ENCODE data around the gene SLC32A1. TPM values are rescaled to one million over a fixed set of nuclear protein-coding genes. Genes with fewer than 3 reads are reported as not detected.
A peak's percentile ranks its signal among the peaks of the same experiment; 100 is the strongest.

Gene SLC32A1
- total and polyA plus RNA-seq, 9 donors = not detected

DNA sequence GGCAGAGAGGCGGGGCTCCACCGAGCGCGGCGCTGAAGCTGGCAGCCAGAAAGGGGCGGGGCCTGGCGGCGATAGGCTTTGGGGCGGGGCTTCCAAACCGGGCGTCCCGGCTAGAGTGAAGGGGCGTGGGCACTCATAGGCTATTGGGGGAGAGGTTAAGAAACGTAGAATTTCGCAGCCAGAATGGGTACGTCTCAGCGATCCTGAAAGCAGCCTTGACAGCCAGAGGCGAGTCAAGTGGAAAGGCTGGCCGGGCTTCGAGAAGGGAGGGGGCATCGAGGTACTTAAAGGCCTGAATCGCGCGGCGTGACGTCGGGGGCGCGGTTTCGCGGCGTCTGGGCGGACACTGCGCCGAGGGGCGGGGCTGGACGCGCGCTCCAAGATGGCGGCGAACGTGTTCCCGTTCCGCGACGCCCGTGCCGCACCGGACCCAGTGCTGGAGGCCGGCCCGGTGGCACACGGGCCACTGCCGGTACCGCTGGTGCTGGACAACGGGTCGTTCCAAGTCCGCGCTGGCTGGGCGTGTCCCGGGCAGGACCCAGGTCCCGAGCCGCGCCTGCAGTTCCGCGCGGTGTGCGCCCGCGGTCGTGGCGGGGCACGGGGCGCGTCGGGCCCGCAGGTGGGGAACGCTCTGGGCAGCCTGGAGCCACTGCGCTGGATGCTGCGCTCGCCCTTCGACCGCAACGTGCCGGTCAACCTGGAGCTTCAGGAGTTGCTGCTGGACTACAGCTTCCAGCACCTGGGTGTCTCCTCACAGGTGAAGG, 24.0 kb downstream of the SLC32A1 start, which contains the start of gene ACTR5:
Gene ACTR5 (plus strand): TSS at position 364 of the 764 bp plus-strand sequence. CDS start 19 bp downstream, at position 383.
- Histone ChIP-seq H3K27me3 (no peaks in the 10 kb centered on the region), H3K4me3 (peak within 1 kb of the TSS; percentile 90), H3K4me1 (ENCODE audit: insufficient read depth) (peaks cover 5% of the 10 kb centered on the region), H3K9me3 (no peaks in the 10 kb centered on the region), H3K36me3 (no peaks in the 10 kb centered on the region), H3K27ac (peak within 1 kb of the TSS; percentile 38 to 96)
- intact Hi-C loops (cut with DNase I) = loop anchor here in 1 of 4 donors (10.0 kb wide), 1 partner anchor 1947 kb away; no protein-coding TSS in a partner anchor
- peak; percentile 20 for TF ChIP-seq EP300 (IDR thresholded peaks at IDR 0.05)
- peak; percentile 36 for TF ChIP-seq POLR2A (IDR thresholded peaks at IDR 0.05)
- TF ChIP-seq, protein P1, sequence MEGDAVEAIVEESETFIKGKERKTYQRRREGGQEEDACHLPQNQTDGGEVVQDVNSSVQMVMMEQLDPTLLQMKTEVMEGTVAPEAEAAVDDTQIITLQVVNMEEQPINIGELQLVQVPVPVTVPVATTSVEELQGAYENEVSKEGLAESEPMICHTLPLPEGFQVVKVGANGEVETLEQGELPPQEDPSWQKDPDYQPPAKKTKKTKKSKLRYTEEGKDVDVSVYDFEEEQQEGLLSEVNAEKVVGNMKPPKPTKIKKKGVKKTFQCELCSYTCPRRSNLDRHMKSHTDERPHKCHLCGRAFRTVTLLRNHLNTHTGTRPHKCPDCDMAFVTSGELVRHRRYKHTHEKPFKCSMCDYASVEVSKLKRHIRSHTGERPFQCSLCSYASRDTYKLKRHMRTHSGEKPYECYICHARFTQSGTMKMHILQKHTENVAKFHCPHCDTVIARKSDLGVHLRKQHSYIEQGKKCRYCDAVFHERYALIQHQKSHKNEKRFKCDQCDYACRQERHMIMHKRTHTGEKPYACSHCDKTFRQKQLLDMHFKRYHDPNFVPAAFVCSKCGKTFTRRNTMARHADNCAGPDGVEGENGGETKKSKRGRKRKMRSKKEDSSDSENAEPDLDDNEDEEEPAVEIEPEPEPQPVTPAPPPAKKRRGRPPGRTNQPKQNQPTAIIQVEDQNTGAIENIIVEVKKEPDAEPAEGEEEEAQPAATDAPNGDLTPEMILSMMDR (IDR thresholded peaks at IDR 0.05) = no peak
- peak; percentile 92 to 98 (median 96) for DNase-seq
- WGBS, 3 donors = 0 to 1% (median 1%) methylated on average over 49 to 84 of the region's 84 CpGs

GRCh38 chr20:38748861-38749149, 24.5 kb downstream of the SLC32A1 start:
- Histone ChIP-seq H3K4me1 (ENCODE audit: insufficient read depth) (peaks cover 5% of the 10 kb centered on the region), H3K9me3 (no peaks in the 10 kb centered on the region), H3K4me3 (peak overlapping the region; percentile 90), H3K36me3 (no peaks in the 10 kb centered on the region), H3K27ac (peak overlapping the region; percentile 38 to 96), H3K27me3 (no peaks in the 10 kb centered on the region)
- DNase-seq = no peak
- TF ChIP-seq POLR2A (IDR thresholded peaks at IDR 0.05) (no peak), EP300 (IDR thresholded peaks at IDR 0.05) (no peak)
- TF ChIP-seq, protein P1 (IDR thresholded peaks at IDR 0.05) = no peak
- 0 to 1% (median 1%) methylated on average over 10 of the region's 10 CpGs for WGBS, 3 donors
- intact Hi-C loops (cut with DNase I) = loop anchor here in 1 of 4 donors (10.0 kb wide), 1 partner anchor 1946 kb away; no protein-coding TSS in a partner anchor

DNA sequence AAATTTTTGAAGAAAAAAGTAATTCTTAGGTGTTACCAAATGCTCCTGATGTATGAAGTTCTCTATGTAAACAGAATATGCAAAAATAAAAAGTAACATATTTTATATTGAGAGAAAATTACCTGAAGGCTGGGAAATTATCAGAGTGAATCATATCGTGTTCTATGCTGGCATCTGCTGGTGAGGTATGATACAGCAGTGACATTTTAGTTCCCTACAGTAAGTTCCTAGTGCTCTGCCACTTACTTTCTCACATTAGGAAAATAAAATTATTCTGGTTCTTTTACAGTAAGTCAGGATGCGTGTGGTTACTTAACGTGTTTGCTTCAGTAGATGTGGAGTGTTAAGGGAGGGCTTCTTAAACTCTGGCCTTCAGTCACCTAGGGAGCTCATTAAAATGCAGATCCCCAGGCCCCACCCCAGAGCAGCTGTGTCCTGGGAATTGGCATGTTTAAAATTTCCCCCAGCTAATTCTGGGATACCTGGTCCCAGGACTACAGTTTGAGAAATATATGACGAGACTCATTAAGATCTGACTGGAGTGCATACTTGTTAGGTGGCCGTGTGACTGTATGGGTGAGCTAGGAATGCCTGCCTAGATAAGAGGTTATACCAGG, 27.2 kb downstream of the SLC32A1 start:
- Histone ChIP-seq H3K4me3 (no peak overlapping the region), H3K36me3 (no peaks in the 10 kb centered on the region), H3K4me1 (ENCODE audit: insufficient read depth) (peaks cover 5% of the 10 kb centered on the region), H3K27me3 (no peaks in the 10 kb centered on the region), H3K27ac (no peak overlapping the region), H3K9me3 (no peaks in the 10 kb centered on the region)
- intact Hi-C loops (cut with DNase I) = no loop called here
- no peak for TF ChIP-seq POLR2A (IDR thresholded peaks at IDR 0.05)
- TF ChIP-seq, protein P1 (IDR thresholded peaks at IDR 0.05) = peak in 1 of 3 donors; percentile 23
- DNase-seq = no peak
- 59 to 63% (median 60%) methylated on average over 5 of the region's 5 CpGs for WGBS, 3 donors

DNA sequence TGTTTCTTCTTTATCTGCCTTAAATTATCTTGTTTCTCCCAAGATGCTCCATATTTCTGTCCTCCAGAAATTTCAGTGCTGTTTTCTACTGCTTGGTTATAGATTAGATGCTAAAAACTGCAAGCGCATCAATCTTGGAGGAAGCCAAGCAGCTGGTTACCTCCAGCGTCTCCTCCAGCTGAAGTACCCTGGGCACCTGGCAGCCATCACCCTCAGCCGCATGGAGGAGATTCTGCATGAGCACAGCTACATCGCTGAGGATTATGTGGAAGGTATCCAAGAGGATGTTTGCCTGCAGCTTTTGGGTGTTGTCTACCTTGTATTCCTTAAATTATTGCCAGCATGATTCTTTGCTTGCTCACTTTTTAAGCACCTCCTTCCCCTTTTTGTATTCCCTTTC, 27.7 kb downstream of the SLC32A1 start:
- intact Hi-C loops (cut with DNase I) = no loop called here
- Histone ChIP-seq H3K9me3 (no peaks in the 10 kb centered on the region), H3K4me3 (no peak overlapping the region), H3K36me3 (no peaks in the 10 kb centered on the region), H3K27ac (no peak overlapping the region), H3K27me3 (no peaks in the 10 kb centered on the region), H3K4me1 (ENCODE audit: insufficient read depth) (peaks cover 5% of the 10 kb centered on the region)
- TF ChIP-seq POLR2A (IDR thresholded peaks at IDR 0.05) (no peak), EP300 (IDR thresholded peaks at IDR 0.05) (no peak)
- TF ChIP-seq, protein P1 (IDR thresholded peaks at IDR 0.05) = no peak
- no peak for DNase-seq
- 77 to 80% (median 79%) methylated on average over 4 of the region's 4 CpGs for WGBS, 3 donors

Measured in ovary (tissue), 9 donors.